Left lung (tissue), 10 donors: ENCODE results near the gene GJC2. TPM values are rescaled to one million over a fixed set of nuclear protein-coding genes. Genes with fewer than 3 reads are reported as not detected.

Experiments used
- ATAC-seq: fragments of 200-7000 bp; cut with Tn5 transposase; one replicate; pipeline ENCODE4 v1.9.1; 2020; ENCODE audit warnings: moderate library complexity
- DNase-seq, 4 donors: peaks; one replicate each; pipeline ENCODE4 v3.0.0-alpha.2; 2013 to 2020
- H3K27ac ChIP-seq, 2 donors: fragments of 200-600 bp; sonication (generic) in 1 of 2; one replicate each; pipeline versions ENCODE4 v1.5.0 to v1.8.0; 2020 to 2021
- H3K27me3 ChIP-seq, 2 donors: fragments of 200-600 bp; sonication (generic) in 1 of 2; one replicate each; pipeline versions ENCODE4 v1.5.0 to v1.8.0; 2020 to 2021
- H3K36me3 ChIP-seq, 2 donors: fragments of 200-600 bp; sonication (generic) in 1 of 2; one replicate each; pipeline versions ENCODE4 v1.5.0 to v1.8.0; 2020 to 2021
- H3K4me1 ChIP-seq, 2 donors: fragments of 200-600 bp; one replicate each; pipeline ENCODE4 v1.8.0; 2021
- H3K4me3 ChIP-seq, 2 donors: fragments of 200-600 bp; sonication (generic) in 1 of 2; one replicate each; pipeline versions ENCODE4 v1.5.0 to v1.8.0; 2020 to 2021; ENCODE audit warnings: mild to moderate bottlenecking in 1 of 2
- H3K9me3 ChIP-seq, 2 donors: fragments of 200-600 bp; sonication (generic) in 1 of 2; one replicate each; pipeline versions ENCODE4 v1.5.0 to v1.8.0; 2020 to 2021
- CTCF ChIP-seq, 2 donors: fragments of 200-600 bp; sonication (generic) in 1 of 2; IDR thresholded peaks; one replicate each; pipeline versions ENCODE4 v1.5.0 to v1.8.0; 2021; ENCODE audit warnings: antibody characterized with exemption in 2 of 2
- intact Hi-C, 2 donors: fragments of 100-400 bp; cut with DNase I; formaldehyde crosslinking; loops; one replicate each; pipeline versions ENCODE4 v1.11.2 to v1.14.2; 2022
- polyA plus RNA-seq, 6 donors: library from polyadenylated mRNA; unstranded; fragments of 120-200 nt; gene quantifications; one replicate each; pipeline ENCODE4 v1.2.1, GENCODE V29; 2013; ENCODE audit not compliant: insufficient read length in 6 of 6
- total RNA-seq, 2 donors: library from RNA; stranded (reverse); fragmentation: NEBNext Ultra II Directional; extraction: Animal tissue kit (Norgen Biotek cat#: 25700); gene quantifications; one replicate each; pipeline ENCODE4 v1.2.1, GENCODE V29; 2021
- donor health status: DM: no; HTN: yes; CAD: no.
- donor health status: DM: no; HTN: no; CAD: no.

Gene GJC2
- total and polyA plus RNA-seq, 8 donors = 2.3 to 4.9 (median 3.1) TPM

- no peak for DNase-seq
- intact Hi-C loops = no loop called here
- H3K27me3 ChIP-seq = no peaks in the 10 kb centered on the region
- no peak for TF ChIP-seq CTCF (IDR thresholded peaks at IDR 0.05)
- H3K4me1 ChIP-seq = no peaks in the 10 kb centered on the region
- ATAC-seq = no peak
- H3K36me3 ChIP-seq = no peaks in the 10 kb centered on the region
- H3K9me3 ChIP-seq = no peaks in the 10 kb centered on the region
- no peak overlapping the region for H3K4me3 ChIP-seq
- no peak overlapping the region for H3K27ac ChIP-seq
Observed at GRCh38 chr1:228117335-228117734, 32.4 kb upstream of the GJC2 start.

GRCh38 chr1:228118040-228118439 lies 31.7 kb upstream of the GJC2 start:
- ATAC-seq = no peak
- H3K27ac ChIP-seq = no peak overlapping the region
- DNase-seq = no peak

GRCh38 chr1:228120351-228120750 lies 29.4 kb upstream of the GJC2 start:
- Histone ChIP-seq H3K9me3 (no peaks in the 10 kb centered on the region), H3K27ac (no peak overlapping the region), H3K36me3 (no peaks in the 10 kb centered on the region), H3K4me3 (no peak overlapping the region), H3K4me1 (no peaks in the 10 kb centered on the region), H3K27me3 (no peaks in the 10 kb centered on the region)
- no peak for ATAC-seq
- intact Hi-C loops = no loop called here
- no peak for TF ChIP-seq CTCF (IDR thresholded peaks at IDR 0.05)
- no peak for DNase-seq

More at GRCh38 chr1:228118040-228118439, 31.7 kb upstream of the GJC2 start:
- intact Hi-C loops = no loop called here
- Histone ChIP-seq H3K9me3 (no peaks in the 10 kb centered on the region), H3K36me3 (no peaks in the 10 kb centered on the region), H3K27me3 (no peaks in the 10 kb centered on the region), H3K4me1 (no peaks in the 10 kb centered on the region), H3K4me3 (no peak overlapping the region)
- no peak for TF ChIP-seq CTCF (IDR thresholded peaks at IDR 0.05)

- Histone ChIP-seq H3K27ac (no peak overlapping the region), H3K36me3 (no peaks in the 10 kb centered on the region), H3K27me3 (no peaks in the 10 kb centered on the region), H3K9me3 (no peaks in the 10 kb centered on the region), H3K4me3 (no peak overlapping the region), H3K4me1 (no peaks in the 10 kb centered on the region)
- no peak for TF ChIP-seq CTCF (IDR thresholded peaks at IDR 0.05)
- ATAC-seq = no peak
- intact Hi-C loops = no loop called here
- no peak for DNase-seq
Observed at GRCh38 chr1:228120857-228121489, 28.8 kb upstream of the GJC2 start.

- no peaks in the 10 kb centered on the region for H3K36me3 ChIP-seq
- DNase-seq (no peak), ATAC-seq (no peak)
- H3K27me3 ChIP-seq = no peaks in the 10 kb centered on the region
- H3K27ac ChIP-seq = no peak overlapping the region
- no peak for TF ChIP-seq CTCF (IDR thresholded peaks at IDR 0.05)
- no peaks in the 10 kb centered on the region for H3K4me1 ChIP-seq
- no peaks in the 10 kb centered on the region for H3K9me3 ChIP-seq
- no peak overlapping the region for H3K4me3 ChIP-seq
- intact Hi-C loops = no loop called here
Observed at GRCh38 chr1:228122921-228123441, 26.7 kb upstream of the GJC2 start.
